Esophagus squamous epithelium (tissue), 4 donors: ENCODE measurements around the gene STAMBPL1.

Experiments used
- CTCF ChIP-seq, 6 experiments: fragments of 450-650 bp in 4 of 6; fragments of 200-600 bp in 2 of 6; sonication (generic) in 2 of 6; IDR thresholded peaks; one replicate each; pipeline ENCODE4 v1.5.1; 2016 to 2019; ENCODE audit warnings: antibody characterized with exemption in 6 of 6, mild to moderate bottlenecking in 4 of 6, moderate library complexity in 4 of 6
- POLR2A ChIP-seq, 4 donors: fragments of 450-650 bp; IDR thresholded peaks; one replicate each; pipeline ENCODE4 v1.6.1; 2017; ENCODE audit warnings: antibody characterized with exemption in 4 of 4, mild to moderate bottlenecking in 4 of 4, moderate library complexity in 3 of 4

DNA sequence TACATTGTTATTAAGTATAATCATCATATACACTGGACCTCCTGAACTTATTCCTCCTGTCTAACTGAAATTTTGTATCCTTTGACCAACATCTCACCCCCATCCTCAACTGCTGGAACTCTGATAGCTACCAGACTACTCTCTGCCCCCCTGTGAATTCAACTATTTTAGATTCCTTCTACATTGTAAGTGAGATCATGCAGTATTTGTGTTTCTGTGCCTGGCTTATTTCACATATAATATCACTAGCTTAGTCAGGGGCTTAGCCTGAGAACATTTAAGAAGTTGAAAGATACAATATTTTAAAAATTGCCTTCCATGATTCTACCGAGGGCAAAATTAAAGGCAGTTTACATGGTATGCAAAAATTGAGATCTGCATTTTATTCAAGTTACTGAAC lies 26.9 kb downstream of the STAMBPL1 start:
- TF ChIP-seq CTCF (IDR thresholded peaks at IDR 0.05) (no peak), POLR2A (IDR thresholded peaks at IDR 0.05) (no peak)
